HG03196 (cell line): Measurements from ENCODE around the gene GIT2.
"Not testable (repeated sequence)": the region's sequence is repeated elsewhere in the genome, so short reads cannot be mapped to it uniquely, and the experiment has no call there.

Experiments
- ATAC-seq: cut with Tn5 transposase; IDR thresholded peaks from one replicate; pipeline ENCODE4 v1.9.1; 2021; ENCODE audit not compliant: unreplicated experiment

GIT2 gene

DNA sequence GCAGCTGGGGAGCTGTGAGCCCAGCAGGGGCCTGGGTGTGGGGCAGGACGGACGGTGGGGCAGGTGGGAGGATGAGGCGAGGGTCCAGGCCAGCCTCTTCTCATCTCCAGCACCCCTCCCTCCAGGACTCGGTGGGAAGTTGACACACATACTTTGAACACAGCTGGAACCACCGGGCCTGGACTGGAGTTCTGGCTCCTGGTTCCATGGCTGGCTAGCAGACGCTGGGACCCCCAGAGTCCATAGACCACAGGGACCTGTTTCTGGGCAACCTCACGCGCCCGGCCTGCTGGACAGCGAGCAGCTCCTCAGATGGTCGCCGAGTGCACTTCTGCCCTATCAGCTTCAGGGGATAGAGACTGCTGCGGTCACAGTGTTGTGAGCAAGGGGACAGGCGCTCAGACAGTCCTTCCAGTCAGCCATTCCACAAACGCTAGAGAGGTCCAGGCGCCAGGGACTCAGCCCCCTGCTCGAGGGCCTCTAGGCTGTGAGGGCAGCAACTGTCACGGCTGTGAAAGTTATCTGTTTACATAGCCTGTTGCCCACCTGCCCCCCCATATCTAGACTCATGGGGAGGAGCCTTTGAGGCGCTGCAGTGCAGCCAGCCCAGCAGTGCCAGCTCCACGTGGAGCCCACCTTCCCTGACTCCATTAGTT, 70.9 kb downstream of the GIT2 start:
- ATAC-seq: no peak

DNA sequence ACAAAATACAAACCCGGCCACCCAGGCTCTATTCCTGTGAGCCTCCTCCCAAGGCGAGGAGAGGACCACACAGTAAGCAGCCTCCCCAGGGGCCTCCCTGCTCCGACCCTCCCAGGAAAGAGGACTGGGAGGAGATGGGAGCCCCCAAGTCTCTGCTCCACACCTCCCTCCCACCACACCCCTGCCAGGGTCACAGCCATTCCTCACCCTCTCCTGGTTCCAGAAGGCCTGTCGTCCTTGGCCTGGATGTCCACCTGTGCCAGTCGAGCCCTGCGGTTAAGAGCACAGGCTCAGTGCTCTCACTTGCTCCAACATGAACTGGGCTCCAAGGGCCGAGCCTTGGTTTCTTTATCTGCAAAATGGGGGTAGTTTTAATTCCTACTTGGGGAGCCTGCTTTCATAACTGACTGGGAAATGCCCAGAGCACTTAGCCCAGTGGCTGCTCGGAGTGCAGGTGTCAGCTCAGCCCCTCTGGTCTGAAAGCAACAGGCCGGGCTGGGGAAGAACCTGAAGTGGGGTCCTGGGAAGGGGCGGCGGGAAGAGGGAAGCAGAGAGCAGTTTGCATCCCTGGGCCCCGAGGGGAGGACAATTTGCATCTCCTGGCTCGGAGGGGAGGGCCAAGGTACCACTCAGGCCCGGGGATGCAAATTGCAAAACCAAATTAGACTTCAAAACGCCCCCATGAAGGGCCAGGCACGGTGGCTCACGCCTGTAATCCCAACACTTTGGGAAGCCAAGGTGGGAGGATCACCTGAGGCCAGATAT, 72.5 kb downstream of the GIT2 start:
- no peak for ATAC-seq

DNA sequence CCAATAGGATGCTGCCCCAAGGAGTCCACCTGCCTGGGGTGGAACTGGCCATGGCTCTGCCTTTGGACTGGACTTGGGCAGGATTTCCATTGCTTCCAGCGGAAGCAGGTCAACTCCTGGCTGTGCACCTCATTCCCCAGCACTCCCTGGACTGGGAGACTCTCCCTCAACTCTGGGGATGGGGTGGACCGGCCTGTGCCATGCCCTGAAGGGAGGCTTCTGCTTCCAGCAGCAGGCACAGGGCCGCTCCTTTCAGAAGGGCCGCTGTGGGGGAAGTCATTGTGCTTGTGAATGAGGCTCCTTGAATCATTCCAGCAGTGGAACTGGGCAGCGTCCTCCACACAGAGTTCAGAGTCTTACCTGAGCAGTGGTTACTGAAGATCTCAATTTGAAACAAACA, 73.1 kb downstream of the GIT2 start:
- no peak for ATAC-seq

DNA sequence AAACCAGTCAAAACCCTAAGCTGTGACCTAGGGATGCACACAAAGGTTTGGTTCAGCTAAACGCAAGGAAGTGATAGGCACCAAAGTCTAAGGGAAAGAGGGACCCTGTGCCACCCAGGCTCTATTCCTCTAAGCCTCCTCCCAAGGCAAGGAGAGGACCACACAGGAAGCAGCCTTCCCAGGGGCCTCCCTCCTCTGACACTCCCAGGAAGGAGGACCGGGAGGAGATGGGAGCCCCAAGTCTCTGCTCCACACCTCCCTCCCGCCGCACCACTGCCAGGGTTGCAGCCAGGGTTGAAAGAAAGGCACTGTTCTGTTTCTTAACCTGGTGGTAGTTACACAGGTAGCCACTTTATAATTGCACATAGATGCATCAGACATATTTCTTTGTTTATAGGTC, 74.2 kb downstream of the GIT2 start:
- no peak for ATAC-seq

DNA sequence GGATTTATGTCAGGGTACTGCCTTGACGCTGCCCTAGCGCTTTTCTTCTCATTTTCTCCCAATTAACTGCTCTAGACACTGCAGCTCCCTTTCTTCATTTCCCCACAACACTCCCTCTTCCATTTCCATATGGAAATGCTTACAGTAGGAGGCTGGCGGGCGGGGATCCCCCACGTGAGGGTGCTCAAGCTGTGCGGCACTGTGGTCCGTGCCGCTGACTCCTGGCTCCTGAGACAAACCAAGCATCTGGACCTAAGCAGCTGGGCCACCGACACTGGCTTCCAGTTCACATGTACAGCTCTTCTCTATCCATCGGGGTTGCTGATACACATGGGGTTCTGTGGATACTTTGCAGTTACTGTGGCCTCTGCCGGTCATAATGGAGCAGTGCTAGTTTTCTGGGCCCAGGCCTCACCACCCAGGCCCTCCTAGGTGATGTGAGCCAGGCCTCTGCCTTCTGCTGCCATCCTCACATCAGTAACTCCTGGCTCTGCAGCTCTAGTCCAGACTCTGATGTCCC, 75.8 kb downstream of the GIT2 start:
- no peak for ATAC-seq

DNA sequence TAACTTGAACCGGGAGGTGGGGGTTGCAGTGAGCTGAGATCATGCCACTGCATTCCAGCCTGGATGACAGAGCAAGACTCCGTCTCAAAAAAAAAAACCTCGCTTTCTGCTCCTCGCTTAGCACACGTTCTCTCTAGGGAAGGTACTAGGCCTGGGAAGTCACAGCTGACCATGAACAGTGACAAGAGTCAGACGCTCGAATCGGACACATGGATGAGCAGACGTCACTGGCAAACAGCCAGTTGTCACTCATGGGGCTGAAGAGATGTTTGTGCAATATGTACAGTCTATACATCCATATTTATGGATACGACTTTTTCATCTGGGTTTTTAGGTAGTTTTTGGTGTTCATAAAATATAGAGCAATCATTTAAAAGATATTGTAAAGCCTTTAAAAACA, 76.7 kb downstream of the GIT2 start:
- no peak for ATAC-seq

DNA sequence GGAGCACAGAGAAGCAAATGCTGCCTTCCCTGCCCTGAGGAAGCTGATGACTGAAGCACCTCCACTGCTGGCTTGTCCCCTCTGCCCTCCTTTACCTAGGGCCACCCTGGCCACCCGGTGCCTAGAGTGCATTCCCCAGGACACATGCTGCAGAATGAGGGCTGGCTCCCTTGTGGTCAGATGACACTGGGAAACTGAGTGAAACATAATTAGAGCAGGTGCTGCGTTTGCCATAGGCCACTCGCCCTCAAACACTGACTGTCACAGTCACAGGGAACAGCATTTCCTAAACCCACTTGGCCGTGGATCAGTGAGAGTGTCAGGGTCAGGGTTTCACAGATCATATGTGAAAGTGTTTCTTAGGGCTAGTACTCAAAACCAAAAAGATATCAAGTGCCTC, 80.1 kb downstream of the GIT2 start:
- ATAC-seq: no peak

DNA sequence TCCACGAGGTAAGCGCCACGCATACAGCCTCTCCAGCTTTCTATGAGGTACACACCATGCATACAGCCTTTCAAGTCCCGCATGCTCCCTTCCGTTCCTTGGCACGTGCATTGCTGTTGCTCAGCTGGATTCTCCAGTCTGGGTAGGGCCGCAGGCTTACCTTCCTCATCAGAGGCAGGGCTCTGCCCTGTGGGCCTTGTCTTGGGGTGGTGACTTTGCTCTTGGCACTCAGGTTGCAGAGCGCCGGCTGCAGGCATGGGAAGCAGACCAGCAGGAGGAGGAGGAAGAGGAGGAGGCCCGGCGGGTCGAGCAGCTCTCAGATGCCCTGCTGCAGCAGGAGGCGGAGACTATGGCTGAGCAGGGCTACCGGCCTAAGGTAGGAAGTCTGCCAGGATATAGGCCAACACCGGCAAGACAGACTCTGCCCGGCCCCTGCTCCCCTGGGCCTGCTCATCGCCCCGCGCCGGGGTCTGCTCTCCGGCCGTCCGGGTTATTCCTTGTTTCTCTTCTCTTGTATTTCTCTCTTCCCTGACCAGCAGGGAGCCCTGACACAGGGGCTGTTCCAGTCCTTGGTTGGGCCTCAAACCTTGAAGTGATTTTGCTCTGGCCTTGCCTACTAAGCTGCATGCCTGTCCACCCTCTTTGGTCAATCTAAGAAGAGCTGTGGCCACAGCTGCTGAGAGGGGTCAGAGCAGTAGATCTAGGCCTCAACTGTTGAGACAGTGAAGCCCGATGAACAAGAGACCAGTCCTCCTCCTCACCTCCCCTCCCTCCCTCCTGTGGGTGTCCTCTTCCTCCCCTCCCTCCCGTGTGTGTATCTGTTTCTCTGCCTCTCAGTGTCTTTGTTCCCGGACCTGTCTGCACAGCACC, 80.8 kb downstream of the GIT2 start:
- no peak for ATAC-seq

DNA sequence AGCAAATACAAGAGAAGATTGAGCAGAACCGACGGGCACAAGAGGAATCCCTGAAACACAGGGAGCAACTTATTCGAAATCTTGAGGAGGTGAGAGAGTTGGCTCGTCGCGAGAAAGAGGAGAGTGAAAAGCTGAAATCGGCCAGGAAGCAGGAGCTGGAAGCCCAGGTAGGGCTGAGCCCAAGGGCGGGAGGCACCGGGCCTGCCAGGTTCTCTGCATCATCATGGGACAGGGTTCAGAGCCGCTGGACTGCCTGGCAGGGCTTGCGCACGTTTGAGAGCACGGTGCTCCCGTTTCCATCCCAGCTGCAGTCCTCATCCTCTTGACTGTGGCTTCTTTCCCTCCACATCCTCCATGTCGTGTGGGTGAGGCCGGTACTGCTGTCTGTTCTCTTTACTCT, 81.7 kb downstream of the GIT2 start:
- no peak for ATAC-seq

DNA sequence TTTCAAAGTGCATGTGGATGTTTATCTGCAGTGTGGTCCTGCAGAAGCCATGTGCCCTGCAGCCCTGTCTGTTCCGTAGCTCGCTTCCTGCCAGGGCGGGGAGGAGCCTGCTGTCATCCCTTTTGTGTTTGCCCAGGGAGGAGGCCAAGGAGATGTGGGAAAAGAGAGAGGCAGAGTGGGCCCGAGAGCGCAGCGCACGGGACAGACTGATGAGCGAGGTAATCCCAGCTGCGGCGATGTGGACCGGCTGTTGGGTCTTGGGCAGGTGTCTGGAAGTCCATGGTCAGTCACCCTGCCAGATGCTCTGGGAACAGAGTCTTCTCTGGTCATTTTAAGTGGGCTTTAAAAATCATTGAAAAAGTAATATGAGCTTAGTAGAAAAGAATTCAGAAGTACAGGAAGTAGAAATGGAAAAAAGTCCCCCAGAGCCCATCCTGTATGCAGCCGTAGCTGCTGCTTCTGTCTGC, 83.3 kb downstream of the GIT2 start:
- no peak for ATAC-seq

DNA sequence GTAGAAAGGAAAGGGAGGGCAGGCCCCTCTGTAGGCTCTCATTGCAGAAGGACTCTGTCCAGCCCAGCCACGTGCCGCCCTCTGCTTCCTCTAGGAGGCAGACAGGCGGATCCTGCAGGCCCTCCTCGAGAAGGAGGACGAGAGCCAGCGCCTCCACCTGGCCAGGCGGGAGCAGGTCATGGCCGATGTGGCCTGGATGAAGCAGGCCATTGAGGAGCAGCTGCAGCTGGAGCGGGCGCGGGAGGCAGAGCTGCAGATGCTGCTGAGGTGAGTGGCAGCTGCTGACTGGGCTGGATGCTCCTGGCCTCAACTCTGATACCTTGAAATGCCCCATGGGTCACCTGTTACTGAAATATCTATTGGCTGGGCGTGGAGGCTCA, 85.2 kb downstream of the GIT2 start:
- no peak for ATAC-seq

DNA sequence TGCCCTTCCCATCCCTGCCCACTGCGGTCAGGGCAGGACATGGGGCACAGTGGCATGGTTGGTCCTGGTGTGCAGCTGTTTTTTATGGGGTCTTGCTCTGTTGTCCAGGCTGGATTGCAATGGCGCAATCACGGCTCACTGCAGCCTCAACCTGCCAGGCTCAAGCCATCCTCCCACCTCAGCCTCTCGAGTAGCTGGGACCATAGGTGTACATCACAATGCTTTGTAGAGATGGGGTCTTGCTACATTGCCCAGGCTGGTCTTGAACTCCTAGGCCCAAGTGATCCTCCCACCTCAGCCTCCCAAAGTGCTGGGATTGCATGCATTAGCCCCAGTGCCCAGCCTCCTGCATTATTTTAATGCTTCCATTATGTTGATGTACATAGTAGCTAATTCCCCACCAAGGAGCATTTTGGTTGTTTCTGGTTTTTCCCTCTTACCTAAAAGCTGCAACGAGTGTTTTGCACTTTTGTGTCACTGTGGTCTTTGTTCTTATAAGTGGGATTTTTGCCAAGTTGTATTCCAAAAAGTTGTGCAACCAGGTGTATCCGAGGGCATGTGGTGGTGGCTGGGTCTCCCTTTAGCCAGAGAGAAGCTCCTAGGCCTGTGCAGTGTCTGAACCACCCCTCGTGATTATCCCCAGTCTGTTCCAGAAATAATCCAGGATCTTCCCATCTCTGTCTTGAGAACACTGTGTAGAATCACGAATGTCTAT, 85.8 kb downstream of the GIT2 start:
- ATAC-seq: no peak

DNA sequence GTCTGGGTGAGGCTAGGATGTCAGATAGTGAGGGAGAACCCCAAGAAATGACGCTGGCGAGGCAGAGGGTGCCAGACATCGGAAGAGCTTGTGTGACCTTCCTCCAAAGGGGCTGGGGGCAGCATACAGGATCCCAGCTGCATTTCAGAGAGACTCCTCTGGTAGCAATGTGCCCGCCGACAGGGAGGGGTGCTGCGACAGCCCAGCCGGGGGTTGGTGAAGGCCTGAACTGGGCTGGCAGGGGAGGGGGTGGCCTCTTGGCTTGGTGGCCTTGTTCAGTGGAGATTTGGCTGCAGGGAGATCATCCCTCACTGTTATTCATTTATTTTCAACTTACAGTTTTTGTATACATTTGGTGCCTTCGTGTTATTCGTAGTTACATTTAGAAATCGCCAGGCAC, 90.9 kb downstream of the GIT2 start:
- ATAC-seq: no peak

DNA sequence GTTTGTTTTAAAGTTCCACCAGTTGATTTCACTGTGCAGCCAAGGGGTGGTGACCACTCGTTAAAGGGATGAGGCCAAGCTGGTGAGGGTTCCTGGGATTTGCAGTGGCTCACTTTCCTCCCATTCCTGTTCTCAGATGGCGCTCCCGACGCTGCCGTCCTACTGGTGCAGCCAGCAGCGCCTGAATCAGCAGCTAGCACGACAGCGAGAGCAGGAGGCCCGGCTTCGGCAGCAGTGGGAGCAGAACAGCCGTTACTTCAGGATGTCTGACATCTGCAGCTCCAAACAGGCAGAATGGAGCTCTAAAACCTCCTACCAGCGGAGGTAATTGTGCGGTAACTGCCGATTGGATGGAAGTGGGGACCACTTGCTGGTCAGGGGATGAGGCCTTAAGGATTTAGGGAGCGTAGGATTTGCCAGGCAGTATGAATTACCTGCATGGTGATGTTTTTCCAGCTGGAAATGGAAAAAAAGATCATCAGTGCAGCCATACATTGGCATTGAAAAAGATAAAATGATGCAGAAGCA, 93.2 kb downstream of the GIT2 start:
- no peak for ATAC-seq

DNA sequence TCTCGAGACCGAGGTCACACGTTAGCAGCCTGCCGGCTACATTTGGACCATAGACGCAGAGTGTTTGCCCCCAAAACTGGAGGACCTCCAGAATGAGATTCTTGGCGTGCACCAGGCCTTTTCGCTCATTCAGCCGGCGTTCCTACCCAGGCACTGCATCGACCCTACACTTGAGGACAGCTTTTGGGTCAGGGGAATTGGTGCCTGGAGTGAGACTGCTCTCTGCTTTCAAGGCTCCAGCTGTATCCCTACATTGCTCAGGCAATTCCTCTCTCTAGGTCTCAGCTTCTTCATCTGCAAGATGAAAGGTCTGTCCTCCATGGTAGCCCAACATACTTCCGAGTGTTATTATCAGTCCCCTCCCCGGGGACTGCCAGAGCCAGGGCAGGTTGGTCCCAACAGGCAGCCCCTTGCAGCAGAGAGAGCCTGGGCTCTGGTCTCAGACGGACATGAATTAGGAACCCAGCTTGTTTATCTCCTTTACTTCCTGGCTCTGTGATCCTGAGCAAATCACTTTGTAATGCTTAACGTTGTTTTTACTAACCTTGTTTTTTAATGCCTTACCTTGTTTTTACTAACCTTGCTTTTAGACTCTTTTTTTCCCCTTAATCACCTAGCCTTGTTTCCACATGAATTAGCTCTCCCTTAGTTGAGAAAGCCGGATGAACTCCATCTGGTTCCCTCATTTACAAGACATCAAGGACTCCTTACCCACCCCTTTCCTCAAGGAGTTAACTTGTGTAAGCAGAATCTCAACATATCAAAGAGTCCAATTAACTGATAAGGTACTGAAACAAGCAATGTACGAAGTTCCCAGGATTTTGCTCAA, 95.2 kb downstream of the GIT2 start:
- peak; percentile 4 for ATAC-seq

DNA sequence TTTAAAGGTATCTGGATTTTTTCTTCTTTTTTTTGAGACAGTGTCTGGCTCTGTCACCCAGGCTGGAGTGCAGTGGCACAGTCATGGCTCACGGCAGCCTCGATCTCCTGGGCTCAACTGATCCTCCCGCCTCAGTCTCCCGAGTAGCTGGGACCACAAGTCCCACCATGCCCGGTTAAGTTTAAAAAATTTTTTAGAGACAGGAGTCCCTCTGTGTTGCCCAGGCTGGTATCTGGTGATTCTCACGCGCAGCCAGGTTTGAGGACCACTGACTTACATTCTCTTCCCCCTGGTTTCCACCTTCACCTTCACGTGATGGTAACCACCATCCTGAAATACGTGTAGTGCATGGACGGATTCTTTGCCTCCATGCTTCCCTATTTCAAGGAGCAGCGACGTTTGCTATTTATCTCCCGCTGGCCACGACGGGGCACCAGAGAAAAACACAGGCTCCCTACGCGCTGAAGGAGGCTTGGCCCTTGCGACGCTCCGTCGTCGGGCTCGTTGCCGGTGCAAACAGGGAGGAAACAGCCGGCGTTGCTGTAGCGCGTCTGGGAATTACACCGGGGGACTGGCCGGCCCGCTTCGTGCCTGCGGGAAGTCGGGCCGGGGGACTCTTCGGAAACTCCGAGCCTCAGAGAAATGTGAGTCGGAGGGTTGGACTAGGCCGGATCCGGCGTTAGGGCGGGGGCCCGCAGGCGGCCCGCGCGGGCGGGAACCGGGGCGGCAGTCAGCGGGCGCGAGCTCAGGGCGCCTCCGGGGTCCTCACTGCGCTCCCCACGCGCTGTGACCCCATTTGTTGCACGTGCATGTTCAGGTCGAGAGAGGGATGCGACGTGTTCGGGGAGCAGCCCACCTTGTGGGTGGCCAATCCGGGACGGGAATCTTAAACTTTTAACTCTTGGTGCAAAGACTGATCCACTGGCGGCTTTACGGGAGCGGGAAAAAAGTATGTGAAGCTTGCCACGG, 96.1 kb downstream of the GIT2 start, which contains the start of gene TCHP:
TSS of gene TCHP (plus strand) at position 492 of the 969 bp plus-strand sequence. CDS start 2,753 bp downstream, outside the sequence.
- peak; percentile 69 for ATAC-seq

DNA sequence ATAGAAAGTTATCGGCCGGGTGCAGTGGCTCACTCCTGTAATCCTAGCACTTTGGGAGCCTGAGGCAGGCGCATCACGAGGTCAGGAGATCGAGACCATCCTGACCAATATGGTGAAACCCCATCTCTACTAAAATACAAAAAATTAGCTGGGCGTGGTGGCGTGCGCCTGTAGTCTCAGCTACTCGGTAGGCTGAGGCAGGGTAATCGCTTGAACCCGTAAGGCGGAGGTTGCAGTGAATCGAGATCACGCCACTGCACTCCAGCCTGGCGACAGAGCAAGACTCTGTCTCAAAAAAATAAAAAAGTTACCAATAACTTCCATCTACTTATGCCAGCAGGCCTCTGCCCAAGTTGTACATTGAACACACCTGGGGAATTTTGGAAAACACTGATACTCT, 96.8 kb downstream of the GIT2 start:
- ATAC-seq: not testable (repeated sequence)

DNA sequence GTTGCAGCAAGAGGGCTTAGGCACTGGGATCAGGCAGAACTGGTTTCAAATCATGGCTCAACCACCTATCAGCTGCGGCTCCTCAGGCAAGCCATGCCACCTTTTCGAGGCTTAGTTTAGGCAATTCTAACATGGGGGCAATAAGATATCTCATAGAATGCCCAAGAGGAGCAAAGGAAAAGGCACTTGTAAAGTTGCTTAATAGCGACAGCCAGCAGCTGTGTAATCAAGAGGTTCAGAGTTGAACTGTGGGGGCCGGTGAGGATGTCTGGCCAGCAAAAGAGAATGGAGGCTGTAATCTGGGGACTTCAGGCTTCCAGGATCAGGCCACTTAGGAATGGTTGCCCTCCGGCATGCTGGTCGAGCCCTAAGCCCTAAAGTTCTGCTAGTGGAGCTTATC, 99.1 kb downstream of the GIT2 start:
- ATAC-seq: no peak
